CD4-positive, alpha-beta memory T cell (primary cell): Measurements from ENCODE around the gene EGLN2. TPM values are rescaled to one million over a fixed set of nuclear protein-coding genes. Genes with fewer than 3 reads are reported as not detected.
"Not testable (repeated sequence)": the region's sequence is repeated elsewhere in the genome, so short reads cannot be mapped to it uniquely, and the experiment has no call there.

Experiments used
- CTCF ChIA-PET: fragments of 350-600 bp; sonication (Branson Sonifier 250); formaldehyde crosslinking; loops from one replicate; lab custom pipeline; 2021; ENCODE audit warnings: inconsistent platforms; ENCODE audit not compliant: partially characterized antibody; lab: Charles Lee
- POLR2A ChIA-PET: fragments of 350-600 bp; sonication (Branson Sonifier 250); formaldehyde crosslinking; loops from one replicate; lab custom pipeline; 2021; ENCODE audit not compliant: partially characterized antibody; lab: Charles Lee
- DNase-seq, 5 donors: peaks; one replicate each; pipeline versions ENCODE4 v3.0.0 to v3.0.0-alpha.2; 2020 to 2022; ENCODE audit warnings: mixed read lengths in 1 of 5
- H3K27ac ChIP-seq: one replicate; pipeline ENCODE4 v1.7.0; 2013; ENCODE audit warnings: low read depth, low read length
- H3K27me3 ChIP-seq: 2 replicates; pipeline ENCODE4 v1.7.0; 2013; ENCODE audit warnings: mild to moderate bottlenecking, low read length, moderate library complexity; ENCODE audit not compliant: insufficient read depth
- H3K36me3 ChIP-seq: 2 replicates; pipeline ENCODE4 v1.7.0; 2013; ENCODE audit warnings: mild to moderate bottlenecking, low read length, moderate library complexity; ENCODE audit not compliant: insufficient read depth
- H3K4me1 ChIP-seq: 2 replicates; pipeline ENCODE4 v1.7.0; 2013; ENCODE audit warnings: mild to moderate bottlenecking, low read length, moderate library complexity; ENCODE audit not compliant: insufficient read depth
- H3K4me3 ChIP-seq, 2 donors: one replicate each; pipeline ENCODE4 v1.7.0; 2013; ENCODE audit warnings: low read length in 2 of 2, mild to moderate bottlenecking in 1 of 2
- H3K9me3 ChIP-seq, 2 donors: one replicate each; pipeline ENCODE4 v1.7.0; 2013; ENCODE audit warnings: low read length in 2 of 2, control low read depth in 1 of 2; ENCODE audit not compliant: control insufficient read depth in 1 of 2
- H3K27ac Mint-ChIP-seq, 7 donors: one replicate each; pipeline ENCODE4 v1.8.0; 2020 to 2021; ENCODE audit warnings: mixed read lengths in 7 of 7, mild to moderate bottlenecking in 6 of 7, inconsistent platforms in 3 of 7, moderate library complexity in 3 of 7
- H3K27me3 Mint-ChIP-seq, 2 donors: one replicate each; pipeline ENCODE4 v1.8.0; 2020 to 2021; ENCODE audit warnings: mixed read lengths in 2 of 2
- H3K36me3 Mint-ChIP-seq, 2 donors: one replicate each; pipeline ENCODE4 v1.8.0; 2020 to 2021; ENCODE audit warnings: mixed read lengths in 2 of 2, inconsistent platforms in 1 of 2, mild to moderate bottlenecking in 1 of 2
- H3K4me1 Mint-ChIP-seq, 4 donors: one replicate each; pipeline ENCODE4 v1.8.0; 2020 to 2021; ENCODE audit warnings: mixed read lengths in 4 of 4, mild to moderate bottlenecking in 1 of 4
- H3K4me3 Mint-ChIP-seq, 8 donors: one replicate each; pipeline ENCODE4 v1.8.0; 2020 to 2021; ENCODE audit warnings: mixed read lengths in 8 of 8, mild to moderate bottlenecking in 7 of 8, moderate library complexity in 6 of 8, inconsistent platforms in 3 of 8
- H3K9me3 Mint-ChIP-seq, 8 donors: one replicate each; pipeline ENCODE4 v1.8.0; 2020 to 2021; ENCODE audit warnings: mixed read lengths in 8 of 8, mild to moderate bottlenecking in 5 of 8, inconsistent platforms in 3 of 8, moderate library complexity in 1 of 8
- intact Hi-C: fragments of 100-400 bp; cut with micrococcal nuclease; formaldehyde crosslinking; loops from one replicate; pipeline ENCODE4 v1.15.1; 2023
- polyA plus RNA-seq, 2 donors: library from polyadenylated mRNA; unstranded; fragments of 300-500 nt; fragmentation: Illumina TruSeq; gene quantifications; one replicate each; pipeline ENCODE4 v1.2.3, GENCODE V29; 2021
- total RNA-seq, 2 experiments: library from RNA; stranded (reverse); gene quantifications; one replicate each; pipeline ENCODE4 v1.2.3, GENCODE V29; 2021

EGLN2 gene
- total and polyA plus RNA-seq, 4 experiments from 2014 or later: 141 to 219 (median 205) TPM

DNA sequence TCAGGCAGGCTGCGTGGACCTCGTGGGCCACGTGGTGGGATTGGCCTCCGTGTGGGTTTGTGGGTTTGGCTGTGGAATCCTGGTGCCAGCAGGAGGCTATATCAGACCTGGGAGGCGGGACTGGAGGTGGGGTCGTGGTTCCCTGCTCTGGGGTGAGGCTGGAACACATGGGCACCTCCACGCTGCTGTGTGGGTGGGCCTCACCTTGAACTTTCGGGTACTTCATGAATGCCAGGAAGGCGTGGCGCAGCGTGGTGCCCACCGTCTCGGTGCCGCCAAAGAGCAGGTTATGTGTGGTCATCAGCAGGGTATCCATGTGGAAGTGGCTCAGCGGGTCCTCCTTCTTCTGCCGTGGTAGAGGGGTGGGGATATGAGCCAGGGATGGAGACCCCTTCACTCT is 25.9 kb downstream of the EGLN2 start:
- Mint-ChIP-seq H3K27ac (peak overlapping the region in 4 of 7 donors; percentile 17 to 88 (median 59)), H3K4me1 (peaks cover 11 to 46% (median 28%) of the 10 kb centered on the region in 4 donors)
- H3K36me3 ChIP-seq, H3K9me3 Mint-ChIP-seq, H3K36me3 Mint-ChIP-seq, H3K4me3 ChIP-seq, DNase-seq, POLR2A ChIA-PET, H3K27me3 ChIP-seq, H3K9me3 ChIP-seq, H3K27ac ChIP-seq, intact Hi-C loops, H3K27me3 Mint-ChIP-seq, H3K4me3 Mint-ChIP-seq: not testable (repeated sequence)
- peaks cover 21% of the 10 kb centered on the region for H3K4me1 ChIP-seq
- CTCF ChIA-PET: interaction anchor here (0.7 kb wide), 1 partner anchor 162 kb away, joined by 3 read pairs; no protein-coding TSS in a partner anchor

DNA sequence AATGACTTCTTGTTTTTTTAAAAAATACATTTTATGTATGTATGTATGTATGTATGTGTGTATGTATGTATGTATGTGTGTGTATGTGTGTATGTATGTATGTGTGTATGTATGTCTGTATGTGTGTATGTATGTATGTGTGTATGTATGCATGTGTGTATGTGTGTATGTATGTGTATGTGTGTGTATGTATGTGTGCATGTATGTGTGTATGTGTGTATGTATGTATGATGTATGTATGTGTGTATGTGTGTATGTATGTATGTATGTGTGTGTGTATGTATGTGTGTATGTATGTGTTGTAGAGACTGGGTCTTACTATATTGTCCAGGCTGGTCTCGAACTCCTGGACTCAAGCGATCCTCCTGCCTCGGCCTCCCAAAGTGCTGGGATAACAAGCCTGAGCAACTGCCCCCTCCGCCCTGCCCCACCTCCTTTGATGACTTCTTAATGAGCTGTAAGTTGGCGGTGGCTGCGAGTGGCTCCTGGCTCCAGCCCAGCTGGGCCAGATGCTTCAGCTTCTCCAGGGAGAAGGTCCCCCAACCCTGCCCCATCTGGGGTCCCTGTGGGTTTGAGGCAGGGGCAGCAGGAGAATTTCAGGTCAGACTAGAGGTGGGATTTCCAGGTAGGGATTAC is 26.6 kb downstream of the EGLN2 start:
- intact Hi-C loops: loop anchor here (2.0 kb wide), 1 partner anchor 145 kb away; no protein-coding TSS in a partner anchor
- H3K27ac Mint-ChIP-seq: peak overlapping the region; percentile 21 to 95 (median 90)

DNA sequence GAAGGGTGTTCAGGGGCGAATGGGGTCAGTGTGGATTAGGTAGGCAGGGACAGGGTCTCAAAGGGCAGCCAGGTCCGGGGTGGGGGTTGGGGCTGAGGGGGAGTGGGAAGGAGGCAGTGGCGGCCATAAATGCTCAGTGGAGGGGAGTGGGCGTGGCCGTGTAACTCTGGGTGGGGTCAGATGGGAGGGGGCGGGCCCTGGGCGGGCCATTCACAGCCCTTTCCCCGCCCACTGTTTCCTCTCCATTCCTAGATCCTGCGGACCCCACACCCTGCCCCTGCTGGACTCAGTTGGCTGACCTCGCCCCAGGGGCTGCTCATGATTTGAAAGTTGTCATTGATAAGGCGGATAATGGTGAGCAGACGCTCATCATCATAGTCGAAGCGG is 27.3 kb downstream of the EGLN2 start:
- CTCF ChIA-PET, H3K9me3 ChIP-seq, H3K9me3 Mint-ChIP-seq, H3K27me3 Mint-ChIP-seq, H3K36me3 Mint-ChIP-seq, H3K36me3 ChIP-seq, H3K4me3 ChIP-seq, H3K27me3 ChIP-seq, DNase-seq: not testable (repeated sequence)
- Mint-ChIP-seq H3K4me1 (peaks cover 12 to 46% (median 28%) of the 10 kb centered on the region in 4 donors), H3K27ac (peak overlapping the region; percentile 65 to 99 (median 97)), H3K4me3 (peak overlapping the region in 7 of 8 donors; percentile 47 to 84 (median 70))
- intact Hi-C loops: loop anchor here (2.0 kb wide), 1 partner anchor 144 kb away; no protein-coding TSS in a partner anchor
- peak overlapping the region; percentile 21 for H3K27ac ChIP-seq
- peaks cover 21% of the 10 kb centered on the region for H3K4me1 ChIP-seq
- POLR2A ChIA-PET: interaction anchor here (0.7 to 1.4 kb wide), 3 partner anchors 76 to 163 kb away, joined by 3 read pairs; partner anchors contain the start of genes ACTMAP and NUMBL

More for the DNA sequence above, 26.6 kb downstream of the EGLN2 start:
- H3K27me3 ChIP-seq, H3K9me3 ChIP-seq, H3K36me3 Mint-ChIP-seq, CTCF ChIA-PET, H3K27me3 Mint-ChIP-seq, H3K4me3 ChIP-seq, H3K9me3 Mint-ChIP-seq, POLR2A ChIA-PET, H3K36me3 ChIP-seq, DNase-seq, H3K27ac ChIP-seq: not testable (repeated sequence)
- Mint-ChIP-seq H3K4me1 (peaks cover 11 to 46% (median 28%) of the 10 kb centered on the region in 4 donors), H3K4me3 (peak overlapping the region in 6 of 8 donors; percentile 15 to 51 (median 34))
- peaks cover 21% of the 10 kb centered on the region for H3K4me1 ChIP-seq

DNA sequence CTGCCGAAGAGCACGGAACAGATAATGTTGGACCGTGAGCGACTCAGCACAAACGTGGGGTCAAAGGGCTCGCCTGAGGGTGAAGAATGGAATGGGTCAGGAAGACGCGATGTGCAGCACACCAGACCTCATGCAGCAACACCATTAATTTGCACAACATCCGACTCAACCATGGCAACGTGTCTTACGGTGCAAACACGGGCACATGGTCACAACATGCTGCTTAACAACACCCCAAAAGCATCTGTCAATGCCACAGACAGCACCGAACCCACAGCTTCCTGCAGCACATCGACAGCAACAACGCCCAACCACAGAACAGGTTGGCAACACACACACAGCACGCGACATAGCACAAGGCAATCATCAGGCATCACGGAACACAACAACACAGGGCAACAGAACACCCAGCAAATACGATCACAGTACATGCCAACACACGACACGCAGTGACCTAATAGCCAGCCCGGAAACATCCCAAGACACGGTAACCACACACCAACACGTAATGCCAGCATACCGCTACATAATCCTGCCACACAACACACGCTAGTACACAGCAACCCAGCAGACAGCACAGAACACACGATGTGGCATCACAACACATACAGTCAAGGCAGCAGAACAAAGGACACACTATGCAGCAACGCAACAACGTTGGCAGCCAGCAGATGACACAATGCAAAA is 27.9 kb downstream of the EGLN2 start:
- DNase-seq: peak; percentile 81 to 92 (median 90)
- H3K36me3 Mint-ChIP-seq, H3K27me3 Mint-ChIP-seq, H3K4me3 ChIP-seq, CTCF ChIA-PET, H3K9me3 Mint-ChIP-seq, H3K9me3 ChIP-seq, H3K27me3 ChIP-seq, H3K36me3 ChIP-seq: not testable (repeated sequence)
- intact Hi-C loops: loop anchor here (2.0 kb wide), 1 partner anchor 144 kb away; no protein-coding TSS in a partner anchor
- Histone ChIP-seq H3K4me1 (peaks cover 21% of the 10 kb centered on the region), H3K27ac (peak overlapping the region; percentile 21)
- POLR2A ChIA-PET: interaction anchor here (0.7 to 1.4 kb wide), 3 partner anchors 76 to 164 kb away, joined by 3 read pairs; partner anchors contain the start of genes ACTMAP and NUMBL
- Mint-ChIP-seq H3K27ac (peak overlapping the region; percentile 65 to 99 (median 97)), H3K4me1 (peaks cover 12 to 46% (median 28%) of the 10 kb centered on the region in 4 donors), H3K4me3 (peak overlapping the region in 7 of 8 donors; percentile 12 to 84 (median 70))

DNA sequence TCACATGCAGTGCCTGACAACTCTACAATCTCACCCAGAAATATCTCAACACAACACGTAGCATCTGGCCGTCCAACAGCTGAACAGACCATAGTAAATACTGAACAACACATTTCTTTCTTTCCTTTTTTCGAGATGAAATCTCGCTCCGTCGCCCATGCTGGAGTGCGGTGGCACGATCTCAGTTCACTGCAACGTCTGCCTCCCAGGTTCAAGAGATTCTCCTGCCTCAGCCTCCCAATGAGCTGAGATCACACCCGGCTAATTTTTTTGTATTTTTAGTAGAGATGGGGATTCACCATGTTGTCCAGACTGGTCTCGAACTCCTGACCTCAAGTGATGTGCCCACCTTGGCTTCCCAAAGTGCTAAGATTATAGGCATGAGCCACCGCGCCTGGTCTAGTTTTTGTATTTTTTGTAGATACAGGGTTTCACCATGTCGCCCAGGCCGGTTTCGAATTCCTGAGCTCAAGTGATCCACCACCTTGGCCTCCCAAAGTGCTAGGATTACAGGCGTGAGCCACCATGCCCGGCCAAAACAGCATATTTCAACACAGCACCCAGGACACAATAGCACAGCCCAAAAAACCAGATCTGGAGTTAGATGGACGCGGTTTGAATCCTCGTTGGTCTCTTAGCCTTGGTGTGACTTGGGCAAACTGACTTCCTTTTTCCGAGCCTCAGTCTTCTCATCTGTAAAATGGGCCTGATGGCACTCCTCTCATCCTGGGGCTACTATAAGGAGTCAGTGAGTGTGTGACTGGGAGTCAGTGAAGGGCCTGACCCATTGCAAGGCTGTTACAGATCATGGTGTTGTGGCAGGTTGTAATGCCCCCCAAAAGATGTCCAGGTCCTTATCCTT is 28.6 kb downstream of the EGLN2 start:
- no peaks in the 10 kb centered on the region for H3K27me3 ChIP-seq
- Mint-ChIP-seq H3K27ac (peak overlapping the region; percentile 65 to 99 (median 97)), H3K4me3 (peak overlapping the region in 6 of 8 donors; percentile 12 to 84 (median 72)), H3K27me3 (no peaks in the 10 kb centered on the region), H3K9me3 (no peaks in the 10 kb centered on the region), H3K36me3 (peaks cover 0 to 9% of the 10 kb centered on the region in 2 donors), H3K4me1 (peaks cover 14 to 48% (median 29%) of the 10 kb centered on the region in 4 donors)
- intact Hi-C loops: loop anchor here (2.0 kb wide), 1 partner anchor 143 kb away; no protein-coding TSS in a partner anchor
- H3K27ac ChIP-seq: peak overlapping the region; percentile 18
- H3K9me3 ChIP-seq: no peaks in the 10 kb centered on the region
- no peak for DNase-seq
- CTCF ChIA-PET: no interaction called here
- peaks cover 21% of the 10 kb centered on the region for H3K4me1 ChIP-seq
- no peaks in the 10 kb centered on the region for H3K36me3 ChIP-seq
- POLR2A ChIA-PET: interaction anchor here (1.0 to 1.4 kb wide), 2 partner anchors 77 to 165 kb away, joined by 3 read pairs; partner anchors contain the start of gene ACTMAP
- no peak overlapping the region for H3K4me3 ChIP-seq

DNA sequence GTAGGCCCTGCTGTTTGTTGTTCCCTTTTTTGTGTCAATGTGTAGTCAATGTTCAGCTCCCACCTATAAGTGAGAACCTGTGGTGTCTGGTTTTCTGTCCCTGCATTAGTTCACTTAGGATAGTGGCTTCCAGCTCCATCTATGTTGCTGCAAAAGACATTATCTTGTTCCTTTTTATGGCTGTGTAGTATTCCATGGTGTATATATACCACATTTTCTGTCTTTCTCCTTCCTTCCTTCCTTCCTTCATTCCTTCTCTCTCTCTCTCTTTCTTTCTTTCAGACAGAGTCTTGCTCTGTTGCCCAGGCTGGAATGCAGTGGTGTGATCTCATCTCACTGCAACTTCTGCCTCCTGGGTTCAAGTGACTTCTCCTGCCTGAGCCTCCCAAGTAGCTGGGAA is 30.2 kb downstream of the EGLN2 start:
- POLR2A ChIA-PET: interaction anchor here (0.8 to 1.0 kb wide), 3 partner anchors 10 to 479 kb away, joined by 3 read pairs; no protein-coding TSS in a partner anchor
- no peak for DNase-seq
- Histone ChIP-seq H3K4me1 (peaks cover 21% of the 10 kb centered on the region), H3K4me3 (no peak overlapping the region), H3K36me3 (no peaks in the 10 kb centered on the region), H3K27me3 (no peaks in the 10 kb centered on the region), H3K27ac (no peak overlapping the region), H3K9me3 (no peaks in the 10 kb centered on the region)
- Mint-ChIP-seq H3K9me3 (no peaks in the 10 kb centered on the region), H3K27ac (peak overlapping the region; percentile 11 to 91 (median 86)), H3K4me1 (peaks cover 12 to 42% (median 27%) of the 10 kb centered on the region in 4 donors), H3K27me3 (no peaks in the 10 kb centered on the region), H3K4me3 (peak overlapping the region in 1 of 8 donors; percentile 29), H3K36me3 (peaks cover 0 to 9% of the 10 kb centered on the region in 2 donors)
- intact Hi-C loops: no loop called here
- CTCF ChIA-PET: interaction anchor here (0.8 to 0.9 kb wide), 2 partner anchors 9 to 194 kb away, joined by 3 read pairs; no protein-coding TSS in a partner anchor
